Right lobe of liver (tissue), 6 donors: Measurements from ENCODE around the gene ST7. TPM values are rescaled to one million over a fixed set of nuclear protein-coding genes. Genes with fewer than 3 reads are reported as not detected.

Experiments
- ATAC-seq, 4 donors: fragments of 200-7000 bp; cut with Tn5 transposase; one replicate each; pipeline ENCODE4 v1.9.1; 2020; ENCODE audit warnings: mild to moderate bottlenecking in 4 of 4, moderate library complexity in 4 of 4
- DNase-seq, 3 donors: peaks; one replicate each; pipeline ENCODE4 v3.0.0-alpha.2; 2020
- H3K27ac ChIP-seq, 3 donors: fragments of 200-600 bp; one replicate each; pipeline ENCODE4 v1.8.0; 2022
- H3K27me3 ChIP-seq, 2 donors: fragments of 200-600 bp; one replicate each; pipeline ENCODE4 v1.8.0; 2022
- H3K36me3 ChIP-seq, 4 donors: fragments of 200-600 bp; sonication (generic) in 1 of 4; one replicate each; pipeline versions ENCODE4 v1.5.1 to v1.8.0; 2017 to 2022; ENCODE audit warnings: control low read depth in 1 of 4
- H3K4me1 ChIP-seq, 4 donors: fragments of 200-600 bp; sonication (generic) in 1 of 4; one replicate each; pipeline versions ENCODE4 v1.5.1 to v1.8.0; 2017 to 2022; ENCODE audit warnings: control low read depth in 1 of 4
- H3K4me3 ChIP-seq, 3 donors: fragments of 200-600 bp; one replicate each; pipeline ENCODE4 v1.8.0; 2022
- H3K9me3 ChIP-seq, 4 donors: fragments of 200-600 bp; sonication (generic) in 1 of 4; one replicate each; pipeline versions ENCODE4 v1.5.1 to v1.8.0; 2017 to 2022; ENCODE audit warnings: control low read depth in 1 of 4
- POLR2A ChIP-seq: fragments of 450-650 bp; IDR thresholded peaks from one replicate; pipeline ENCODE4 v1.6.1; 2017; ENCODE audit warnings: antibody characterized with exemption, mild to moderate bottlenecking
- WGBS: methylation state at CpG from one replicate; pipeline ENCODE4 v1.1.6; 2018; ENCODE audit warnings: low coverage, low lambda C conversion rate; ENCODE audit not compliant: insufficient coverage; ENCODE audit errors: missing lambda C conversion rate; 5-methylcytosine and 5-hydroxymethylcytosine counted together
- intact Hi-C, 2 donors: fragments of 100-400 bp; cut with DNase I; formaldehyde crosslinking; loops; one replicate each; pipeline versions ENCODE4 v1.11.2 to v1.14.1; 2022
- total RNA-seq, 6 experiments: library from RNA; depleted of rRNA in 2 of 6; stranded (reverse); fragments of >200 nt in 2 of 6; fragmentation: NEBNext Ultra II Directional in 3 of 6; extraction: Animal tissue kit (Norgen Biotek cat#: 25700) in 3 of 6; gene quantifications; one replicate each; pipeline versions ENCODE4 v1.1.0 to v1.2.4, GENCODE V29; 2016 to 2023
- TF ChIP-seq, protein P1 (sequence below), 4 donors: fragments of 200-600 bp in 3 of 4; fragments of 450-650 bp in 1 of 4; IDR thresholded peaks; one replicate each; pipeline versions ENCODE4 v1.5.1 to v1.8.0; 2016 to 2022; ENCODE audit warnings: antibody characterized with exemption in 4 of 4, mild to moderate bottlenecking in 2 of 4
- donor health status: DM: no; HTN: yes; CAD: no.
- donor health status: DM: no; HTN: no; CAD: no.
- donor health status: DM: no; HTN: no; CAD: no.
- donor health status: DM: no; HTN: yes; CAD: no.
- donor health status: DM: no; HTN: yes; CAD: no.

ST7 gene
- total RNA-seq, 6 experiments from 2014 or later: 17.4 to 29.9 (median 22.4) TPM

DNA sequence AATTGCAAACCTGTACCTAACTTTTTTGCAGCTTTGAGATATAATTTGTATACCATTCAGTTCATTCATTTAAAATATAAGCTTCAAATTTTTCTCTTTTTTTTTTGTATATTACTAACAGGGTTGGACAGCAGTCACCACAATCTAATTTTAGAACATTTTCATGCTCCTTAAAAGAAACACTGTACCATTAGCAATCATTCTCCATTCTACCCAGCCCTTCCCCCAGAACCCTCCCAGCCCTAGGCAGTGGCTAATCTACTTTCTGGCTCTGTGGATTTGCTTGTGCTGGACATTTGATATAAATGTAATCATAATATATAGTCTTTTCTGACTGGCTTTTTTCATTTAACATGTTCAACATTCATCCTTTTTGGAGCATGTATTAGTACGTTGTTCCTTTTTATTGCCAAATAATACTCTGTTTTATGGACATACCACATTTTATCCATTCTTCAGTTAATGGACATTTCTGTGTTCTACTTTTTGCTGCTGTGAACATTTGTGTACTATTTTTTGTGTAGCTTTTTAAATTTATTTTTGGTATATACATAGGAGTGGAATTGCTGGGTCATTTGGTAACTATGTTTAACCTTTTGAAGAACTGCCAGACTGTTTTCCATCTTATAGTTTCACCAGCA lies 40.9 kb upstream of the ST7 start:
- intact Hi-C loops: no loop called here
- H3K4me3 ChIP-seq: no peak overlapping the region

DNA sequence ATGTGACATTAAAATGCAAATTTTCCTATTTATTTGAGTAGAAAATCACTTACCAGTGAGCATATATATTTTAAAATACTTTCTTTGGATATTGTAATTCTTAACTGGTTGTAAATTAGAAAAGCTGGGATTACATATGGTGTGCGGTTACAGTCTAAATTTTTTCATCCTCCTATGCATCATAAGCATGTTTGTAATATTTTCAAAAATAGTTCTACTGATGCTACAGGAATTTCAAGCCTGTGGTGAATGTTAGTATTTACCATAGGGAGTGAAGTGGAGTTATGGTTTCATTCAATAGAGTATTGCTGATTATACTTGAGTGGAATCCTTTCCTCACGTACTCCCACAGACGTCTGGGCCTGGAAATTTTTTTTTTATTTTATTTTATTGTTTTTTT lies 34.6 kb upstream of the ST7 start:
- TF ChIP-seq, protein P1, sequence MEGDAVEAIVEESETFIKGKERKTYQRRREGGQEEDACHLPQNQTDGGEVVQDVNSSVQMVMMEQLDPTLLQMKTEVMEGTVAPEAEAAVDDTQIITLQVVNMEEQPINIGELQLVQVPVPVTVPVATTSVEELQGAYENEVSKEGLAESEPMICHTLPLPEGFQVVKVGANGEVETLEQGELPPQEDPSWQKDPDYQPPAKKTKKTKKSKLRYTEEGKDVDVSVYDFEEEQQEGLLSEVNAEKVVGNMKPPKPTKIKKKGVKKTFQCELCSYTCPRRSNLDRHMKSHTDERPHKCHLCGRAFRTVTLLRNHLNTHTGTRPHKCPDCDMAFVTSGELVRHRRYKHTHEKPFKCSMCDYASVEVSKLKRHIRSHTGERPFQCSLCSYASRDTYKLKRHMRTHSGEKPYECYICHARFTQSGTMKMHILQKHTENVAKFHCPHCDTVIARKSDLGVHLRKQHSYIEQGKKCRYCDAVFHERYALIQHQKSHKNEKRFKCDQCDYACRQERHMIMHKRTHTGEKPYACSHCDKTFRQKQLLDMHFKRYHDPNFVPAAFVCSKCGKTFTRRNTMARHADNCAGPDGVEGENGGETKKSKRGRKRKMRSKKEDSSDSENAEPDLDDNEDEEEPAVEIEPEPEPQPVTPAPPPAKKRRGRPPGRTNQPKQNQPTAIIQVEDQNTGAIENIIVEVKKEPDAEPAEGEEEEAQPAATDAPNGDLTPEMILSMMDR (IDR thresholded peaks at IDR 0.05): no peak
- TF ChIP-seq POLR2A: no peak
- no peaks in the 10 kb centered on the region for H3K27me3 ChIP-seq
- 93% methylated on average over 3 of the region's 3 CpGs for WGBS
- peaks cover 0 to 39% (median 16%) of the 10 kb centered on the region in 4 donors for H3K36me3 ChIP-seq
- no peaks in the 10 kb centered on the region for H3K9me3 ChIP-seq
- no peak overlapping the region for H3K27ac ChIP-seq
- intact Hi-C loops: no loop called here
- H3K4me3 ChIP-seq: no peak overlapping the region
- ATAC-seq: no peak
- DNase-seq: no peak
- H3K4me1 ChIP-seq: peaks cover 0 to 4% (median 1%) of the 10 kb centered on the region in 4 donors

More for the DNA sequence above, 40.9 kb upstream of the ST7 start:
- H3K27ac ChIP-seq: no peak overlapping the region
- peaks cover 2 to 55% (median 12%) of the 10 kb centered on the region in 4 donors for H3K36me3 ChIP-seq
- DNase-seq (no peak), ATAC-seq (no peak)
- H3K4me1 ChIP-seq: peaks cover 0 to 4% (median 1%) of the 10 kb centered on the region in 4 donors
- no peaks in the 10 kb centered on the region for H3K27me3 ChIP-seq
- H3K9me3 ChIP-seq: no peaks in the 10 kb centered on the region
- 100% methylated on average over 1 of the region's 1 CpG for WGBS
- no peak for TF ChIP-seq POLR2A
- TF ChIP-seq, protein P1 (IDR thresholded peaks at IDR 0.05): no peak

DNA sequence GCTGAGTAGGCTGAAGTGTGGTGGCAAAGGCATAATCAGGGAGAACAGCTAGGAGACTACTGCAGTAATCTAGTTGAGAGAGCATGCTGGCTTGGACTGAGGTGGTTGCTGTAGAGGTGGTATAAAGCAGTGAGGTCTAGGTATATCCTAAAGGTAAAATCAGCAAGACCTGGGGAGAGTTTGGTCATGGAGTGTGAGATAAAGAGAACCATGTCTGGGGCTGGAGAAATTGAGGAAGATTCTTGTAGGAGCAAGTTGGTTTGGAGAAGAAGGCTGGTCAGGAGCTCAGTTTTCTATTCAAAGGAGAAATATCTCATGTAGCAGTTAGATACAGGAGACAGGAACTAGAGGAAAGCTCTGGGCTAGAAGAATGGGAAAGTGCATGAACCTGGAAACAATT lies 32.9 kb upstream of the ST7 start:
- intact Hi-C loops: no loop called here
- Histone ChIP-seq H3K4me3 (no peak overlapping the region), H3K27me3 (no peaks in the 10 kb centered on the region), H3K9me3 (no peaks in the 10 kb centered on the region), H3K27ac (no peak overlapping the region), H3K4me1 (peaks cover 0 to 2% (median 1%) of the 10 kb centered on the region in 4 donors), H3K36me3 (peaks cover 0 to 33% (median 16%) of the 10 kb centered on the region in 4 donors)
- TF ChIP-seq POLR2A: no peak
- TF ChIP-seq, protein P1 (IDR thresholded peaks at IDR 0.05): no peak
- no peak for ATAC-seq
- DNase-seq: no peak

DNA sequence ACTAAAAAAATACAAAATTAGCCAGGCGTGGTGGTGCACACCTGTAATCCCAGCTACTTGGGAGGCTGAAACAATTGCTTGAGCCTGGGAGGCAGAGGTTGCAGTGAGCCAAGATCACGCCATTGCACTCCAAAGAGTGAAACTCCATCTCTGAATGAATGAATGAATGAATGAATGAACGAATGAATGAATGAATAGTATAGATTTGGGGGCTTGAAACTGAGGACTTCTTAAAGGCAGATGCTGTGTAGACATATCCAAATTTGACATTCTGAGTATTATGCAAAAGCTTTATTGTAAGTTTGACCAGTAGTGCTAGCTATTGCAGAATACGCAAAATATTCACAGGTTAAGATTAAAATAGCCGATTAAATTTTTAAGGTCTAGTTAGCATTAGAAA lies 30.8 kb upstream of the ST7 start:
- WGBS: 62% methylated on average over 5 of the region's 5 CpGs

More for the DNA sequence above, 30.8 kb upstream of the ST7 start:
- ATAC-seq: no peak
- no peak for DNase-seq
- Histone ChIP-seq H3K36me3 (peaks cover 0 to 12% (median 5%) of the 10 kb centered on the region in 4 donors), H3K9me3 (no peaks in the 10 kb centered on the region), H3K27me3 (no peaks in the 10 kb centered on the region), H3K4me1 (no peaks in the 10 kb centered on the region), H3K27ac (no peak overlapping the region), H3K4me3 (no peak overlapping the region)
- intact Hi-C loops: no loop called here
- TF ChIP-seq POLR2A: no peak
- TF ChIP-seq, protein P1 (IDR thresholded peaks at IDR 0.05): no peak
